ENCODE results near the gene BBLN. TPM values are rescaled to one million over a fixed set of nuclear protein-coding genes. Genes with fewer than 3 reads are reported as not detected.

Gene BBLN
- total RNA-seq, 2 experiments from 2014 or later: 64.4 to 68.5 TPM

- Mint-ChIP-seq H3K27me3 (peaks cover 11% of the 10 kb centered on the region), H3K27ac (no peak overlapping the region), H3K4me3 (no peak overlapping the region), H3K9me3 (ENCODE audit: low read depth) (no peaks in the 10 kb centered on the region), H3K4me1 (peaks cover 12% of the 10 kb centered on the region), H3K36me3 (ENCODE audit: low read depth) (no peaks in the 10 kb centered on the region)
- CTCF ChIA-PET: interaction anchor here (0.6 to 1.6 kb wide), 4 partner anchors 11 to 44 kb away, joined by 3 to 7 read pairs (median 6); no protein-coding TSS in a partner anchor
- intact Hi-C loops (cut with DNase I, micrococcal nuclease): no loop called here
- DNase-seq: no peak
- ATAC-seq: no peak
- POLR2A ChIA-PET: interaction anchor here (0.7 kb wide), 1 partner anchor 51 kb away, joined by 3 read pairs; no protein-coding TSS in a partner anchor
These were observed 41.6 kb downstream of the BBLN start for GRCh38 chr9:128201441-128202369.

DNA sequence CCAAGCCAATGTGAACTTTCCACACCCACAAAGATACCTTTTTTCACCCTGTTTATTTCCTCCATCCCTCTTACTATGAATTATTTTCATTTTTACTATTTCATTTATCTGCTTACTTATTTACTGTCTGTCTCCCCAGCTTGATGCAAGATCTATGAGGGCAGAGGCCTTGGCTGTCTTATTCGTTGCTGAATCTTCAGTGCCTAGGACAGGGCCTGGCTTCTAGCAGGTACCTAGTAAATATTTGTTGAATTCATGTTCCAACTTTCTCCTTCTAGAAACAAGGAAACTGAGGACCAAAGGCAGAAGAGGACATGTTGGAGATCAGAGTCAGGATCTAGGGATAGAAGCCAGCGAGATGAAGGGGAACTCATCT, 42.6 kb downstream of the BBLN start:
- H3K4me3 Mint-ChIP-seq: peak overlapping the region; percentile 39
- H3K4me1 Mint-ChIP-seq: peaks cover 12% of the 10 kb centered on the region
- peaks cover 11% of the 10 kb centered on the region for H3K27me3 Mint-ChIP-seq
- peak overlapping the region; percentile 66 for H3K27ac Mint-ChIP-seq
- CTCF ChIA-PET: interaction anchor here (0.6 kb wide), 1 partner anchor 45 kb away, joined by 3 read pairs; no protein-coding TSS in a partner anchor
- no peaks in the 10 kb centered on the region for H3K36me3 Mint-ChIP-seq (ENCODE audit: low read depth)
- DNase-seq (no peak), ATAC-seq (no peak)
- intact Hi-C loops (cut with DNase I, micrococcal nuclease): loop anchor here (1.0 kb wide), 8 partner anchors 11 to 138 kb away; partner anchors contain the start of genes BBLN (in 1 of the 2), CIZ1 (in 1 of the 2), COQ4 (in 1 of the 2) and GOLGA2 (in 1 of the 2)
- POLR2A ChIA-PET: no interaction called here
- H3K9me3 Mint-ChIP-seq (ENCODE audit: low read depth): no peaks in the 10 kb centered on the region

GRCh38 chr9:128203024-128203706, 43.1 kb downstream of the BBLN start, which contains the start of gene DNM1:
TSS of gene DNM1 (plus strand) at chr9:128203379. CDS start at chr9:128203471, 92 bp downstream.
- H3K4me1 Mint-ChIP-seq: peaks cover 12% of the 10 kb centered on the region
- DNase-seq (peak; percentile 83), ATAC-seq (peak; percentile 95)
- peaks cover 11% of the 10 kb centered on the region for H3K27me3 Mint-ChIP-seq
- no peaks in the 10 kb centered on the region for H3K36me3 Mint-ChIP-seq (ENCODE audit: low read depth)
- H3K27ac Mint-ChIP-seq: peak within 1 kb of the TSS; percentile 66
- POLR2A ChIA-PET: no interaction called here
- H3K4me3 Mint-ChIP-seq: peak within 1 kb of the TSS; percentile 39
- no peaks in the 10 kb centered on the region for H3K9me3 Mint-ChIP-seq (ENCODE audit: low read depth)
- CTCF ChIA-PET: interaction anchor here (0.7 to 0.9 kb wide), 4 partner anchors 13 to 678 kb away, joined by 3 to 4 read pairs (median 3); no protein-coding TSS in a partner anchor
- intact Hi-C loops (cut with DNase I, micrococcal nuclease): loop anchor here (1.0 kb wide), 8 partner anchors 12 to 137 kb away; partner anchors contain the start of genes BBLN (in 1 of the 2), CIZ1 (in 1 of the 2), COQ4 (in 1 of the 2) and GOLGA2 (in 1 of the 2)

DNA sequence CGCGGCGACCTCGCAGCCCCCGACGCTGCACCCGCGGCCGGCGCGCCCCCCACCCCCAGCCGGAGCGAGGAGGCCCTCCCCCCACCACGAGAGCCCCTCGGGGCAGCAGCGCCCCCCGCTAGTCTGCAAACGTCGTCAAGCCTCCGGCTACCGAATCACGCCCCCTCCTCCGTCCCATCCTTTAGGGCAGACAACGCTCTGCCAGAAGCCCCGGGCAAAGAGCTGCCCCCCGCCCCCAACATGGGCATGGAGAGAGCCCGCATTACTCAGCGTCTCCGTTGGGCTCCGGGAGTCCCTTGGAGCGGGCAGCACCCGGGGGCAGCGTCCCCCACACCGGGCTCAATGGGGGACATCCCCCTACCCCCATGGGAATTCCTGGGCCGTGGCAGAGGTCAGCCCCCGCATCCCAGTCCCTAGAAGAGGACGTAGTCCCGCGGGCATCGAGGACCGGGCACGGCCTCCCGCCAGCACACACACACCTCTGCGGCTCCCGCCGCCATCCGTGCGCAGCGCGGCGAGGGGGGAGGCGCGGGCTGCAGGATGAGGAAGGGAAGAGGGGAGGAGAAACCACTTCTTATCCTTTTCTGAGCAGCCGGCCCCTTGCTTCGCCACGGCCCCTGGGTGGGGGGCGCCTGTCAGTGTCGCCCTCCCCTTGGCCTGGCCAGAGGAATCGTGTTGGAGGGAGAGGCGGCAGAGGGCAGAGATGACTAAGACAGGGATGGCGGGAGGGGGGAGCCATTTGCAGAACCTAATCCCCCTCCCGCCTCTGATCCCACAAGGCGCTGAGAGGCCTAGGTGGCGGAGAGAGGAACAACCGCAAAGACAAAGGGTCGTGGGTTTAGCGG, 43.9 kb downstream of the BBLN start:
- Mint-ChIP-seq H3K4me3 (peak overlapping the region; percentile 26), H3K4me1 (peaks cover 12% of the 10 kb centered on the region), H3K36me3 (ENCODE audit: low read depth) (no peaks in the 10 kb centered on the region), H3K27ac (no peak overlapping the region), H3K27me3 (peaks cover 11% of the 10 kb centered on the region), H3K9me3 (ENCODE audit: low read depth) (no peaks in the 10 kb centered on the region)
- DNase-seq: peak; percentile 38
- CTCF ChIA-PET: interaction anchor here (0.7 to 0.9 kb wide), 4 partner anchors 14 to 678 kb away, joined by 3 to 4 read pairs (median 3); no protein-coding TSS in a partner anchor
- POLR2A ChIA-PET: interaction anchor here (0.6 kb wide), 1 partner anchor 12 kb away, joined by 5 read pairs; no protein-coding TSS in a partner anchor
- no peak for ATAC-seq
- intact Hi-C loops (cut with DNase I, micrococcal nuclease): loop anchor here (1.0 kb wide), 8 partner anchors 13 to 136 kb away; partner anchors contain the start of genes BBLN (in 1 of the 2), CIZ1 (in 1 of the 2), COQ4 (in 1 of the 2) and GOLGA2 (in 1 of the 2)

GRCh38 chr9:128204858-128205257, 44.8 kb downstream of the BBLN start:
- Mint-ChIP-seq H3K4me1 (peaks cover 12% of the 10 kb centered on the region), H3K4me3 (peak overlapping the region; percentile 26), H3K9me3 (ENCODE audit: low read depth) (no peaks in the 10 kb centered on the region), H3K27me3 (peaks cover 11% of the 10 kb centered on the region), H3K36me3 (ENCODE audit: low read depth) (no peaks in the 10 kb centered on the region), H3K27ac (no peak overlapping the region)
- DNase-seq (no peak), ATAC-seq (no peak)
- ChIA-PET CTCF (interaction anchor here (0.6 kb wide), 1 partner anchor 294 kb away, joined by 3 read pairs; no protein-coding TSS in a partner anchor), POLR2A (interaction anchor here (0.6 kb wide), 1 partner anchor 13 kb away, joined by 5 read pairs; no protein-coding TSS in a partner anchor)
- intact Hi-C loops (cut with DNase I, micrococcal nuclease): no loop called here

DNA sequence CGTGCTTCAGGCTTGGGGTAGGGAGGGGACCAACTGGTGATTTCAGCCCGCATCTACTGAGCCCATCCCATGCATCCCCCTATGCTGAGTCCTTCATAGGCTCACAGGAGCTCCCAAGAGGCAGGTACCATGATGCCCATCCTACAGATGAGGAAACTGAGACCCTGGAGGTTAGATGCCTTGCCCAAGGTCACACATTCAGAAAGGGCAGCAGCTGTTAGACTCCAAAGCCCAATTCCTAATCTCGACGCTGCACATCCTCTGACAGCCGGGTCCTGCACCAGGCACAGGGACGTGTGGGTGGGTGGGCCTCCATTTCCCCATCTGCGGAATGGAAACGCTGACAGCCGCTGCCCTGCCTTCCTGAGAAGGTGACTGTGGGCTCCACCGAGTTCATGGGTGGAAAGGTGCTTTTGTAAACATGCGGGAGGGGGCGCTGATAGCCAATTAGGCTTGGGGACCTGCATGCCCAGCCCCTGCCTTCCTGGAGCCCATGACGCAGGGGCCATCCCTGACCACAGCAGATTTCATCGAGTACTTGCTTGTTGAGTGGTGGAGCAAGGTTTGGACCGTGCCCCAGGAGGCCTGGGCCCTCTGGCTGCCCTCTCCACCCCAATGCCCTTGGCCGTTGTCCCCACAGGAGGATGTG, 45.4 kb downstream of the BBLN start:
- Mint-ChIP-seq H3K4me3 (no peak overlapping the region), H3K27me3 (peaks cover 11% of the 10 kb centered on the region), H3K4me1 (peaks cover 12% of the 10 kb centered on the region), H3K9me3 (ENCODE audit: low read depth) (no peaks in the 10 kb centered on the region), H3K36me3 (ENCODE audit: low read depth) (no peaks in the 10 kb centered on the region), H3K27ac (no peak overlapping the region)
- ChIA-PET CTCF (interaction anchor here (0.6 kb wide), 1 partner anchor 21 kb away, joined by 3 read pairs; no protein-coding TSS in a partner anchor), POLR2A (no interaction called here)
- no peak for ATAC-seq
- DNase-seq: no peak
- intact Hi-C loops (cut with DNase I, micrococcal nuclease): no loop called here

DNA sequence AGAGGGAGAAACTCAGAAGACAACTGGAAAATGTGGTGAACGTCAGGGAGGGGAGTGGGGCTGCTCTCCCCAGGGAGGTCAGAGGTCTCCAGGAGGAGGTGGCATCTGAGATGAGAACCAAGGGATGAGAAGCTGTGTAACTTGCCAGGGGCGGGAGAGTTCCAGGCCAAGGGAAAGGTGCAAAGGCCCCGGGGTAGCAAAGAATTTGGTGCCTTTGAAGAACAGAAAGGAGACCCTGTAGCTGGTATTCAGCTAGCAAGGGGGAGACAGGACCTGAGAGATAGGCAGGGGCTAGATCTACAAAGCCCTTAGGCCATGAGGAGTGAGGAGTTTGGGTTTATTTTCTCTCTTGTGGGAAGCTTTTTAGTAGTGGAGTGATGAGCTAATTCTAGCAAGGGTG, 46.4 kb downstream of the BBLN start:
- peaks cover 11% of the 10 kb centered on the region for H3K27me3 Mint-ChIP-seq
- no peaks in the 10 kb centered on the region for H3K9me3 Mint-ChIP-seq (ENCODE audit: low read depth)
- ChIA-PET POLR2A (interaction anchor here (0.7 kb wide), 1 partner anchor 17 kb away, joined by 3 read pairs; no protein-coding TSS in a partner anchor), CTCF (interaction anchor here (0.8 to 1.9 kb wide), 4 partner anchors 10 to 19 kb away, joined by 3 to 7 read pairs (median 4); no protein-coding TSS in a partner anchor)
- no peak overlapping the region for H3K27ac Mint-ChIP-seq
- no peak for ATAC-seq
- H3K4me1 Mint-ChIP-seq: peaks cover 12% of the 10 kb centered on the region
- intact Hi-C loops (cut with DNase I, micrococcal nuclease): no loop called here
- H3K4me3 Mint-ChIP-seq: no peak overlapping the region
- no peak for DNase-seq
- no peaks in the 10 kb centered on the region for H3K36me3 Mint-ChIP-seq (ENCODE audit: low read depth)

DNA sequence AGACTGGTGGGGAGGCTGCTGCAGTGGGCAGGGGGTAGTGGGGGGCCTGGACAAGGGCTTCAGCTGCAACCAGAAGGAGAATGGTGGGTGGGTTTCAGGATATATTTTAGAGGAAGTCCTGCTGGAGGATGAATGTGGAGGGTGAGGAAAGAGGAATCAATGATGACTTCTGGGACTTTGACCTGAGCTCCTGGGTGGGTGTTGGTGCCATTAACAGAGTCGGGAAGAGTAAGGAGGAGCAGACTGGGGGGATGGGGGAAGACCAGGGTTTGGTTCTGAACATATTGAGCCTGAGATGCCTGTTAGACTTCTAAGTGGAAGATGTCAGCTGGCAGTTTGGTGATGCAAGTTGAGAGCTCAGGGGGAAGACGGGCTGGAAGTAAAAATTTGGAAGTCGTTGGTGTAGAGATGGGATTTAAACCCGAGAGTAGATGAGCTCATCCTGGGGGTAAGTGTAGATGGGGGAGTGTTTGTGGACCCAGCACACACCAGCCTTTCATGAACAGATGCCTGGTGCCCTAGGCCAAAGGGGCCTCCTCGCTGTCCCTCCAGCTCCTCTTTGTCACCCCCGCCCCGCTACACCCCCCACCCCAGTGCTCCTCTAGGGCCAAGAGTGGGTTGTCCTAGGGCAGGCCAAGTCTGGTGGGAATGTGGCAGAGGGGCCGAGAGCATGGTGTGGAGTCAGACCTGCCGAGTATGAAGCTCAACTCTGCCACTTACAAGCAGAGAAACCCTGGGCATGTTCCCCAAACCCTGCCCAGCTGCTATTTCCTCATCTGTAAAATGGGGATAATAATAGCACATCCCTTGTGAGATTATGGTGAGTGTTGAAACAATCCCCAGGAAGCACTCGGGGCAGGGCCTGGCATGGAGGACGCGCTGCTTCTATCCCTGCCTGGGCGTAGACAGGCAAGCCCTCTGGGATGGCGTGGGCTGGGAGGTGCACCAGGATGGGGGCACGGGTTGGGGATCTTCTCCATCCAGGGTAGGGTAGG, 47.1 kb downstream of the BBLN start:
- H3K27me3 Mint-ChIP-seq: peaks cover 12% of the 10 kb centered on the region
- H3K4me1 Mint-ChIP-seq: peaks cover 12% of the 10 kb centered on the region
- DNase-seq (no peak), ATAC-seq (no peak)
- ChIA-PET CTCF (interaction anchor here (0.8 to 1.9 kb wide), 4 partner anchors 9 to 20 kb away, joined by 3 to 7 read pairs (median 4); no protein-coding TSS in a partner anchor), POLR2A (interaction anchor here (0.7 kb wide), 1 partner anchor 17 kb away, joined by 3 read pairs; no protein-coding TSS in a partner anchor)
- no peak overlapping the region for H3K27ac Mint-ChIP-seq
- no peak overlapping the region for H3K4me3 Mint-ChIP-seq
- H3K36me3 Mint-ChIP-seq (ENCODE audit: low read depth): no peaks in the 10 kb centered on the region
- H3K9me3 Mint-ChIP-seq (ENCODE audit: low read depth): no peaks in the 10 kb centered on the region
- intact Hi-C loops (cut with DNase I, micrococcal nuclease): no loop called here

- ChIA-PET POLR2A (no interaction called here), CTCF (no interaction called here)
- H3K27me3 Mint-ChIP-seq: peaks cover 13% of the 10 kb centered on the region
- H3K27ac Mint-ChIP-seq: no peak overlapping the region
- intact Hi-C loops (cut with DNase I, micrococcal nuclease): no loop called here
- H3K36me3 Mint-ChIP-seq (ENCODE audit: low read depth): no peaks in the 10 kb centered on the region
- H3K4me3 Mint-ChIP-seq: no peak overlapping the region
- peaks cover 5% of the 10 kb centered on the region for H3K4me1 Mint-ChIP-seq
- no peaks in the 10 kb centered on the region for H3K9me3 Mint-ChIP-seq (ENCODE audit: low read depth)
- no peak for ATAC-seq
- no peak for DNase-seq
These were observed 48.3 kb downstream of the BBLN start for GRCh38 chr9:128208386-128208785.

All from activated CD4-positive, alpha-beta T cell treated with anti-CD3 and anti-CD28 coated beads for 36 hours (primary cell).